Hematopoietic multipotent progenitor cell treated with erythropoietin and hydrocortisone succinate and interleukin-3 and kit ligand, for 4 days (in vitro differentiated cells): Measurements from ENCODE around the gene MSL1.
A peak's percentile ranks its signal among the peaks of the same experiment; 100 is the strongest.

ENCODE experiments used
- DNase-seq: peaks from one replicate; pipeline ENCODE4 v3.0.0-alpha.2; 2015

Gene MSL1

GRCh38 chr17:40121181-40122135 is at the start of gene MSL1:
TSS of gene MSL1 (plus strand) at chr17:40121971. CDS start at chr17:40122613, 642 bp downstream.
- peak; percentile 92 for DNase-seq

- peak; percentile 93 for DNase-seq
Observed at GRCh38 chr17:40072040-40072734, 49.6 kb upstream of the MSL1 start.

- peak; percentile 92 for DNase-seq
Observed at GRCh38 chr17:40072735-40073346, 48.9 kb upstream of the MSL1 start.

GRCh38 chr17:40073454-40074174 is 48.2 kb upstream of the MSL1 start:
- DNase-seq, result no peak

- no peak for DNase-seq
Observed at GRCh38 chr17:40074175-40074512, 47.6 kb upstream of the MSL1 start.

GRCh38 chr17:40074871-40075200 is 46.9 kb upstream of the MSL1 start:
- DNase-seq, result no peak

GRCh38 chr17:40075201-40075941 is 46.4 kb upstream of the MSL1 start:
- DNase-seq, result peak; percentile 90

- DNase-seq, result no peak
Observed at GRCh38 chr17:40075942-40076498, 45.8 kb upstream of the MSL1 start.

GRCh38 chr17:40076591-40076990 is 45.2 kb upstream of the MSL1 start:
- peak; percentile 77 for DNase-seq

GRCh38 chr17:40079545-40079944 is 42.2 kb upstream of the MSL1 start:
- no peak for DNase-seq

- DNase-seq, result no peak
Observed at GRCh38 chr17:40084477-40084876, 37.3 kb upstream of the MSL1 start.

- DNase-seq, result peak; percentile 86
Observed at GRCh38 chr17:40086150-40087044, 35.4 kb upstream of the MSL1 start.

GRCh38 chr17:40087049-40087794 is 34.5 kb upstream of the MSL1 start:
- no peak for DNase-seq

GRCh38 chr17:40087903-40088718 is 33.7 kb upstream of the MSL1 start:
- no peak for DNase-seq

GRCh38 chr17:40089077-40089895 is 32.5 kb upstream of the MSL1 start:
- DNase-seq, result no peak

- no peak for DNase-seq
Observed at GRCh38 chr17:40090237-40091119, 31.3 kb upstream of the MSL1 start.

- no peak for DNase-seq
Observed at GRCh38 chr17:40091691-40092397, 29.9 kb upstream of the MSL1 start.
